ENCODE measurements around the gene CYP51A1.
"Not testable (repeated sequence)": the region's sequence is repeated elsewhere in the genome, so short reads cannot be mapped to it uniquely, and the experiment has no call there.

CYP51A1 gene

GRCh38 chr7:92134271-92135051, at the start of gene CYP51A1:
TSS of gene CYP51A1 (minus strand) at chr7:92134477. CDS start at chr7:92134364, 113 bp downstream.
- peak; percentile 70 for DNase-seq

GRCh38 chr7:92178928-92179924, 44.9 kb upstream of the CYP51A1 start, which contains the start of gene LRRD1:
TSS of gene LRRD1 (minus strand) at chr7:92179142. CDS start at chr7:92165202, 13,940 bp downstream.
- no peak for DNase-seq

- DNase-seq, result no peak
Observed at GRCh38 chr7:92177362-92177761, 43.1 kb upstream of the CYP51A1 start.

- DNase-seq, result not testable (repeated sequence)
Observed at GRCh38 chr7:92169529-92169928, 35.3 kb upstream of the CYP51A1 start.

GRCh38 chr7:92161271-92161670, 27.0 kb upstream of the CYP51A1 start:
- no peak for DNase-seq

GRCh38 chr7:92158660-92159575, 24.6 kb upstream of the CYP51A1 start:
- DNase-seq, result no peak

- no peak for DNase-seq
Observed at GRCh38 chr7:92156990-92157389, 22.7 kb upstream of the CYP51A1 start.

GRCh38 chr7:92155108-92155739, 20.9 kb upstream of the CYP51A1 start:
- DNase-seq, result no peak

GRCh38 chr7:92150450-92151017, 16.3 kb upstream of the CYP51A1 start:
- DNase-seq, result no peak

GRCh38 chr7:92149736-92150239, 15.5 kb upstream of the CYP51A1 start:
- no peak for DNase-seq

- not testable (repeated sequence) for DNase-seq
Observed at GRCh38 chr7:92143192-92143880, 9.1 kb upstream of the CYP51A1 start.

- not testable (repeated sequence) for DNase-seq
Observed at GRCh38 chr7:92142791-92143190, 8.5 kb upstream of the CYP51A1 start.

GRCh38 chr7:92141161-92141560, 6.9 kb upstream of the CYP51A1 start:
- DNase-seq, result no peak

GRCh38 chr7:92137557-92137956, 3.3 kb upstream of the CYP51A1 start:
- no peak for DNase-seq

- no peak for DNase-seq
Observed at GRCh38 chr7:92135052-92135889, 994 bp upstream of the CYP51A1 start.

GRCh38 chr7:92133737-92134270, 473 bp downstream of the CYP51A1 start:
- no peak for DNase-seq

GRCh38 chr7:92133133-92133736, 1.0 kb downstream of the CYP51A1 start:
- DNase-seq, result no peak

- DNase-seq, result no peak
Observed at GRCh38 chr7:92131764-92132330, 2.4 kb downstream of the CYP51A1 start.

GRCh38 chr7:92131093-92131492, 3.2 kb downstream of the CYP51A1 start:
- no peak for DNase-seq

All from NCI-H1048 (cell line).